Hepatocyte (in vitro differentiated cells): ENCODE measurements around the gene PSG11. TPM values are rescaled to one million over a fixed set of nuclear protein-coding genes. Genes with fewer than 3 reads are reported as not detected.
"Not testable (repeated sequence)": the region's sequence is repeated elsewhere in the genome, so short reads cannot be mapped to it uniquely, and the experiment has no call there.

Experiments
- DNase-seq: peaks from one replicate; pipeline ENCODE4 v3.0.0-alpha.2; 2016; ENCODE audit warnings: low spot score
- H2AFZ ChIP-seq: fragments of 200-600 bp; sonication (generic); 2 replicates; pipeline ENCODE4 v1.6.0; 2016; ENCODE audit warnings: antibody characterized with exemption, mild to moderate bottlenecking
- H3K27ac ChIP-seq: fragments of 200-600 bp; sonication (generic); 2 replicates; pipeline ENCODE4 v1.5.1; 2016; ENCODE audit warnings: mild to moderate bottlenecking
- H3K27me3 ChIP-seq: fragments of 200-600 bp; sonication (generic); 2 replicates; pipeline ENCODE4 v1.6.1; 2016
- H3K36me3 ChIP-seq: fragments of 200-600 bp; sonication (generic); replicated peaks from 2 replicates; pipeline ENCODE4 v1.5.1; 2016; ENCODE audit warnings: low read depth; ENCODE audit not compliant: insufficient read depth
- H3K4me1 ChIP-seq: fragments of 200-600 bp; sonication (generic); 2 replicates; pipeline ENCODE4 v1.5.1; 2016; ENCODE audit warnings: mild to moderate bottlenecking, moderate library complexity; ENCODE audit not compliant: insufficient read depth
- H3K4me2 ChIP-seq: fragments of 200-600 bp; sonication (generic); 2 replicates; pipeline ENCODE4 v1.6.0; 2016
- H3K4me3 ChIP-seq: fragments of 200-600 bp; sonication (generic); 2 replicates; pipeline ENCODE4 v1.5.1; 2016; ENCODE audit warnings: mild to moderate bottlenecking
- H3K79me2 ChIP-seq: fragments of 200-600 bp; sonication (generic); 2 replicates; pipeline ENCODE4 v1.6.0; 2017; ENCODE audit warnings: mild to moderate bottlenecking
- H3K9me2 ChIP-seq: fragments of 200-600 bp; sonication (generic); replicated peaks from 2 replicates; pipeline ENCODE4 v1.6.0; 2017; ENCODE audit warnings: mild to moderate bottlenecking; ENCODE audit not compliant: insufficient read depth
- H3K9me3 ChIP-seq: fragments of 200-600 bp; sonication (generic); 2 replicates; pipeline ENCODE4 v1.5.1; 2016; ENCODE audit warnings: low read depth, mild to moderate bottlenecking
- H4K20me1 ChIP-seq: fragments of 200-600 bp; sonication (generic); 2 replicates; pipeline ENCODE4 v1.6.0; 2016; ENCODE audit warnings: mild to moderate bottlenecking; ENCODE audit not compliant: insufficient read depth, poor library complexity, severe bottlenecking
- EZH2 ChIP-seq: fragments of 200-600 bp; sonication (generic); IDR thresholded peaks from 2 replicates; pipeline ENCODE4 v1.6.1; 2016; ENCODE audit warnings: antibody characterized with exemption, mild to moderate bottlenecking, borderline replicate concordance
- EZH2phosphoT487 ChIP-seq: fragments of 200-600 bp; sonication (generic); IDR thresholded peaks from one replicate; pipeline ENCODE4 v1.6.1; 2018; ENCODE audit warnings: antibody characterized with exemption, mild to moderate bottlenecking, low read depth, moderate library complexity; ENCODE audit not compliant: unreplicated experiment, severe bottlenecking
- WGBS: methylation state at CpG from one replicate; pipeline ENCODE4 v1.1.6; 2016; ENCODE audit warnings: low lambda C conversion rate; ENCODE audit errors: missing lambda C conversion rate; 5-methylcytosine and 5-hydroxymethylcytosine counted together
- polyA plus RNA-seq: library from polyadenylated mRNA; unstranded; fragments of >200 nt; fragmentation: Nextera tagmentation; extraction: Ambion mirVana; gene quantifications from 2 replicates; pipeline ENCODE4 v1.2.1, GENCODE V29; 2016
- total RNA-seq: library from RNA; depleted of rRNA; stranded (reverse); fragments of >200 nt; gene quantifications from 2 replicates; pipeline ENCODE4 v1.2.3, GENCODE V29; 2014
- TF ChIP-seq, protein P1 (sequence below): fragments of 200-600 bp; sonication (generic); IDR thresholded peaks from 2 replicates; pipeline ENCODE4 v1.5.1; 2016; ENCODE audit warnings: antibody characterized with exemption, mild to moderate bottlenecking; ENCODE audit not compliant: poor library complexity

The PSG11 gene
- total and polyA plus RNA-seq, 2 experiments from 2014 or later, result not detected

GRCh38 chr19:43031645-43032044, 5.4 kb upstream of the PSG11 start:
- not testable (repeated sequence) for H3K4me1 ChIP-seq, H2AFZ ChIP-seq, H3K36me3 ChIP-seq, H3K79me2 ChIP-seq, H3K9me3 ChIP-seq, H3K27ac ChIP-seq, H3K4me3 ChIP-seq, H3K9me2 ChIP-seq, DNase-seq, H3K4me2 ChIP-seq, H3K27me3 ChIP-seq, H4K20me1 ChIP-seq
- 60% methylated on average over 2 of the region's 2 CpGs for WGBS

DNA sequence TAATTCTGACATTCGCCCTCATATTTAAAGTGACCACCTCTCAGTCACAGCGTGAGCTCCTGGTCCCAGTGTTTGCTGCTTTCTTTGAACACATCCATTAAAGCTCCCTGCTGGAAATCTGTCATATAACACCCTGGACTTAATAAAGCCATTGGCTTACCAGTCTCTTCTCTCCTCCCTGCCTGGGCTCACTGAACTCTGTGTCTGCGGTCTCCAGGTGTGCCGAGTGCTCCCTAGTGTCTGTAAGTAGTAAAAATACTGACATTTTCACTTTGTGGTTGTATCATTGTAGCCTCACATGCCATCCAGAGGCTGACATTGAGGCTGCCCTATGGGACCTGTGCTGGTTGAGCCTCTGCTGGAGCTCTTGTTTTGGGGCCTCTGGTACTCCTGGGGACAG, 2.6 kb upstream of the PSG11 start:
- WGBS, result 80% methylated on average over 4 of the region's 4 CpGs
- no peaks in the 10 kb centered on the region for H3K36me3 ChIP-seq
- no peak overlapping the region for H3K4me3 ChIP-seq
- no peaks in the 10 kb centered on the region for H3K27me3 ChIP-seq
- H2AFZ ChIP-seq, result no peak overlapping the region
- H3K4me1 ChIP-seq, result no peaks in the 10 kb centered on the region
- H3K9me2 ChIP-seq, result no peaks in the 10 kb centered on the region
- TF ChIP-seq, protein P1, sequence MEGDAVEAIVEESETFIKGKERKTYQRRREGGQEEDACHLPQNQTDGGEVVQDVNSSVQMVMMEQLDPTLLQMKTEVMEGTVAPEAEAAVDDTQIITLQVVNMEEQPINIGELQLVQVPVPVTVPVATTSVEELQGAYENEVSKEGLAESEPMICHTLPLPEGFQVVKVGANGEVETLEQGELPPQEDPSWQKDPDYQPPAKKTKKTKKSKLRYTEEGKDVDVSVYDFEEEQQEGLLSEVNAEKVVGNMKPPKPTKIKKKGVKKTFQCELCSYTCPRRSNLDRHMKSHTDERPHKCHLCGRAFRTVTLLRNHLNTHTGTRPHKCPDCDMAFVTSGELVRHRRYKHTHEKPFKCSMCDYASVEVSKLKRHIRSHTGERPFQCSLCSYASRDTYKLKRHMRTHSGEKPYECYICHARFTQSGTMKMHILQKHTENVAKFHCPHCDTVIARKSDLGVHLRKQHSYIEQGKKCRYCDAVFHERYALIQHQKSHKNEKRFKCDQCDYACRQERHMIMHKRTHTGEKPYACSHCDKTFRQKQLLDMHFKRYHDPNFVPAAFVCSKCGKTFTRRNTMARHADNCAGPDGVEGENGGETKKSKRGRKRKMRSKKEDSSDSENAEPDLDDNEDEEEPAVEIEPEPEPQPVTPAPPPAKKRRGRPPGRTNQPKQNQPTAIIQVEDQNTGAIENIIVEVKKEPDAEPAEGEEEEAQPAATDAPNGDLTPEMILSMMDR, result no peak
- TF ChIP-seq EZH2, result no peak
- no peak for TF ChIP-seq EZH2phosphoT487
- no peak overlapping the region for H3K4me2 ChIP-seq
- no peaks in the 10 kb centered on the region for H3K79me2 ChIP-seq
- no peak overlapping the region for H3K27ac ChIP-seq
- no peaks in the 10 kb centered on the region for H4K20me1 ChIP-seq
- DNase-seq, result no peak
- no peaks in the 10 kb centered on the region for H3K9me3 ChIP-seq

- not testable (repeated sequence) for DNase-seq, H3K36me3 ChIP-seq, H3K9me2 ChIP-seq, H3K4me2 ChIP-seq, H3K27me3 ChIP-seq, H3K4me1 ChIP-seq, H3K79me2 ChIP-seq, H3K27ac ChIP-seq, H4K20me1 ChIP-seq, H2AFZ ChIP-seq, H3K4me3 ChIP-seq, H3K9me3 ChIP-seq
- 50% methylated on average over 10 of the region's 10 CpGs for WGBS
Observed at GRCh38 chr19:43027985-43028384, 1.7 kb upstream of the PSG11 start.

DNA sequence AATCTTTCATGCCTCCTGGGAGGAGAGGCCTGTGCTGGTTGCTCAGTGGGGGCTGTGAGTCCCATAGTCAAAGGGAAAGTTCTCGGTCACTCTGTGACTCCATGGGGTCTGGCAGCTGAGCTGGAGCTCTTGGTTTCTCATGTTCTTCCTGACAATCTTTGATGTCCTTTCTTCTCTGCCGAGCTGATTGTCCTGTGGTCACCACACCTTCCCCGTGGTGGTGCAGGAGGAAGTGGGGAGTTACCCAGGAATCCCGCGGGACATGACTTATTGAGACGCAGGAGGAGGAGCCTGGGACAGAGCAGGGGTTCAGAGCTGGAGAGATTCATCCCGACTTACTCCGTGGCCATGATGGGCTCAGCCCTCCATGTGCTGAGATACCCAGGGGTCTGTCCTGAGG, 792 bp upstream of the PSG11 start:
- H3K36me3 ChIP-seq, H3K27me3 ChIP-seq, H3K9me2 ChIP-seq, H3K9me3 ChIP-seq, H3K79me2 ChIP-seq, H3K4me2 ChIP-seq, H3K4me1 ChIP-seq, H3K4me3 ChIP-seq, H3K27ac ChIP-seq, H2AFZ ChIP-seq, DNase-seq, H4K20me1 ChIP-seq: not testable (repeated sequence)
- 85% methylated on average over 8 of the region's 8 CpGs for WGBS

- H3K36me3 ChIP-seq, H4K20me1 ChIP-seq, H2AFZ ChIP-seq, H3K4me2 ChIP-seq, H3K79me2 ChIP-seq, H3K4me1 ChIP-seq, H3K27ac ChIP-seq, DNase-seq, H3K9me2 ChIP-seq, H3K27me3 ChIP-seq, H3K4me3 ChIP-seq, H3K9me3 ChIP-seq: not testable (repeated sequence)
- WGBS, result 61% methylated on average over 4 of the region's 4 CpGs
Observed at GRCh38 chr19:43022098-43022497, 4.2 kb downstream of the PSG11 start.

DNA sequence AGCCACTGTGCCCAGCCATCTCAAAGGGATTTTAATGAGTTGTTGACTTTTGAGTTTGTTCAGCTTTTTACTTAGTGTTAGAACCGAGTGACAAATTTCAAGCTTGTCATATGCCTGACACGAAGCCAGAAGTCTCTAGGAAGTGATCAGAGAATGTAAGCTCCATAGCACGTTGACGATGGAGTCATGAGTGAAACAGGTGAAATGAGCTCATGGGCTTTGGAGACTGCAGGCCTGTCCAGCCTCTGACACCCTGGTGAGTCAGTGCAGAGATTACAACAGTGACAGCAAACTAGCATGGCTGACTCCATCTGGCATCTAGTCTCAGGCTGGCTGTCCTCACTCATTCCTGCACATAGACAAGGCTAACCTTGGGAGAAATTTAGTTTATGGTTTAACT, 4.6 kb downstream of the PSG11 start:
- H3K79me2 ChIP-seq, H3K9me2 ChIP-seq, H3K4me1 ChIP-seq, H4K20me1 ChIP-seq, H3K4me2 ChIP-seq, H3K27ac ChIP-seq, H2AFZ ChIP-seq, H3K36me3 ChIP-seq, H3K27me3 ChIP-seq, DNase-seq, H3K9me3 ChIP-seq, H3K4me3 ChIP-seq: not testable (repeated sequence)
- 53% methylated on average over 4 of the region's 4 CpGs for WGBS

DNA sequence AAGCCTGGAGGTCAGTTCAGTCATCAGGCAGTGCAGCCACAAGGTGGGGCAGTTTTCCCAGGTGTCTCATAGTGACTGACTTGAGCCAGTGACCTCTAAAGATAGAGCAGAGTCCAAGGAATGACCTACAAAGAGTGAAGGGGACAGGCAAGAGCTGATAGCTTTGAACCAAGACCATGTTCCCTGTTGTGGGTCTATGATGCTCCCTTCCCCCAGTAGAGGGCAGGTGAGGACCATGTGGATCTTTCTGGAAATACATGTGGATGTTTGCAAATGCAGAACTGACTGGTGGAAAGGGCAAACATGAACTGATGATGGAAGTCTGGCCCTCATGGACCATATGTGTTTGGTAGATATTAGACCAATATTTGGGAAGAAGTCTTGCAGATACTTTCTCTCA, 6.7 kb downstream of the PSG11 start:
- H3K79me2 ChIP-seq, H3K4me1 ChIP-seq, H3K27me3 ChIP-seq, H2AFZ ChIP-seq, H3K4me2 ChIP-seq, H3K36me3 ChIP-seq, H3K9me2 ChIP-seq, H3K9me3 ChIP-seq, H3K27ac ChIP-seq, DNase-seq, H3K4me3 ChIP-seq, H4K20me1 ChIP-seq: not testable (repeated sequence)

DNA sequence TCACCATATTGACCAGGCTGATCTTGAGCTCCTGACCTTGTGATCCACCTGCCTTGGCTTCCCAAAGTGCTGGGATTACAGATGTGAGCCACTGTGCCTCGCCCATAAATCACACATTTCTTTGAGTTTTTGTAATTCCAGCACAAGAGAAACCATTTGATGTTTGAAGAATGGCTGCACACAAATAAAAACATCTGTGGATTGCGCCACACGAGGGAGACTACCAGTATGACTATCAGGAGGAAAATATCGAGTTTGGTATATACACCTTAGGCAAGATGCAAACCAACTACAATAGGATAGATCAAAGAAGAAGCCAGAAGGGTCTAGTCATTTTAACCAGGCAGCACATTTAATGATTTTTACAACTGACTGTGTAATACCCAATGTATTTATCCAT, 20.4 kb downstream of the PSG11 start:
- not testable (repeated sequence) for H3K4me1 ChIP-seq, H3K4me3 ChIP-seq, H3K27ac ChIP-seq, H3K9me2 ChIP-seq, H3K4me2 ChIP-seq, H3K9me3 ChIP-seq, DNase-seq, H3K27me3 ChIP-seq, H4K20me1 ChIP-seq, H3K36me3 ChIP-seq, H3K79me2 ChIP-seq, H2AFZ ChIP-seq
- WGBS, result 52% methylated on average over 4 of the region's 4 CpGs
